Prostate gland (tissue), 2 donors: ENCODE measurements around the gene CTSA. TPM values are rescaled to one million over a fixed set of nuclear protein-coding genes. Genes with fewer than 3 reads are reported as not detected.

Experiments
- DNase-seq: peaks from one replicate; pipeline ENCODE4 v3.0.0-alpha.2; 2019; ENCODE audit warnings: low spot score
- H3K27ac ChIP-seq, 2 donors: fragments of 200-600 bp; sonication (generic); 2 replicates each; pipeline ENCODE4 v1.5.1; 2017 to 2019
- H3K27me3 ChIP-seq: fragments of 200-600 bp; sonication (generic); replicated peaks from 2 replicates; pipeline ENCODE4 v1.5.1; 2019; ENCODE audit not compliant: insufficient read depth
- H3K36me3 ChIP-seq, 2 donors: fragments of 200-600 bp; sonication (generic); 1 replicate in 1 of 2; 2 replicates in 1 of 2; pipeline versions ENCODE4 v1.5.1 to v1.8.1; 2017 to 2019
- H3K4me1 ChIP-seq: fragments of 200-600 bp; sonication (generic); replicated peaks from 2 replicates; pipeline ENCODE4 v1.5.1; 2019
- H3K4me3 ChIP-seq, 2 donors: fragments of 200-600 bp; sonication (generic); 2 replicates each; pipeline ENCODE4 v1.5.1; 2017 to 2019
- H3K9me3 ChIP-seq: fragments of 200-600 bp; sonication (generic); 2 replicates; pipeline ENCODE4 v1.5.1; 2017
- CTCF ChIP-seq, 4 experiments: fragments of 200-600 bp in 2 of 4; fragments of 450-650 bp in 2 of 4; sonication (generic) in 2 of 4; IDR thresholded peaks; 1 replicate in 3 of 4; 2 replicates in 1 of 4; pipeline ENCODE4 v1.5.1; 2016 to 2019; ENCODE audit warnings: antibody characterized with exemption in 4 of 4, mild to moderate bottlenecking in 2 of 4, moderate library complexity in 2 of 4
- POLR2A ChIP-seq: fragments of 450-650 bp; IDR thresholded peaks from one replicate; pipeline ENCODE4 v1.6.1; 2016; ENCODE audit warnings: antibody characterized with exemption, mild to moderate bottlenecking
- POLR2AphosphoS5 ChIP-seq: sonication (generic); formaldehyde crosslinking; IDR thresholded peaks from one replicate; pipeline ENCODE4 v1.6.1; 2017; ENCODE audit warnings: antibody characterized with exemption
- WGBS: methylation state at CpG from one replicate; pipeline ENCODE4 v1.1.5; 2018; 5-methylcytosine and 5-hydroxymethylcytosine counted together
- intact Hi-C: fragments of 100-400 bp; cut with DNase I; formaldehyde crosslinking; loops from one replicate; pipeline ENCODE4 v1.14.2; 2022
- total RNA-seq, 2 donors: library from RNA; depleted of rRNA; stranded (reverse); fragments of >200 nt; gene quantifications; one replicate each; pipeline ENCODE4 v1.1.0, GENCODE V29; 2016

The CTSA gene
- total RNA-seq, 2 donors from 2014 or later: 37.9 to 215 TPM

GRCh38 chr20:45886590-45887345 is 4.4 kb upstream of the CTSA start:
- intact Hi-C loops: no loop called here
- Histone ChIP-seq H3K36me3 (peaks cover 0 to 8% of the 10 kb centered on the region in 2 donors), H3K27me3 (no peaks in the 10 kb centered on the region), H3K4me1 (peaks cover 2% of the 10 kb centered on the region), H3K27ac (no peak overlapping the region), H3K4me3 (no peak overlapping the region), H3K9me3 (no peaks in the 10 kb centered on the region)
- TF ChIP-seq POLR2AphosphoS5 (no peak), CTCF (IDR thresholded peaks at IDR 0.05) (no peak), POLR2A (no peak)
- no peak for DNase-seq
- 93% methylated on average over 16 of the region's 19 CpGs for WGBS

- 89% methylated on average over 8 of the region's 8 CpGs for WGBS
- intact Hi-C loops: no loop called here
- no peak for TF ChIP-seq POLR2AphosphoS5
- TF ChIP-seq POLR2A: no peak
- no peak for TF ChIP-seq CTCF (IDR thresholded peaks at IDR 0.05)
- DNase-seq: no peak
- Histone ChIP-seq H3K36me3 (peaks cover 0 to 8% of the 10 kb centered on the region in 2 donors), H3K4me1 (peaks cover 6% of the 10 kb centered on the region), H3K9me3 (no peaks in the 10 kb centered on the region), H3K27ac (no peak within 1 kb of the TSS), H3K4me3 (no peak within 1 kb of the TSS), H3K27me3 (no peaks in the 10 kb centered on the region)
These were observed 3.8 kb upstream of the CTSA start, which contains the start of gene SPATA25 for GRCh38 chr20:45887346-45887715. Gene SPATA25 (minus strand): TSS chr20:45887622. CDS start chr20:45887590, 32 bp downstream.

DNA sequence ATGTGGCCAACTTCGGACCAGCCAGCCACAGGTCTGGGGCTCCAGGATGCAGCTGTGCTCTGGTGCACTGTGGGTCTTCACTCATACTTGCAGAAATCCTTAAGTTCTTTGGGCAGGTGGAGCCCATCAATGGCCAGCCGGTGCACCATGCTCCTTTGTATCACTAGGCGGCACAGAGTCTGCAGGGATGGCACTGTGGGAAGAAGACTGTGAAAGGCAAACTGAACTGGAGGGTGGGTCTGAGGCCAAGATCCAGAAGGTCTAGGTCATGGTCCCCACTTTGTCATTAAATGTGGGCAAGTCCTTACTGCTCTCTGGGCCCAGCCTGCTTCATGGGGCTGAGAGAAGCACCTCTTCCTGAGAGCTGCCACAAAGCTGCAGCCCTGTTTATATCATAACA is 2.5 kb upstream of the CTSA start:
- H3K27ac ChIP-seq: no peak overlapping the region
- WGBS: 90% methylated on average over 3 of the region's 3 CpGs
- no peak overlapping the region for H3K4me3 ChIP-seq
- H3K9me3 ChIP-seq: no peaks in the 10 kb centered on the region
- no peaks in the 10 kb centered on the region for H3K27me3 ChIP-seq
- peaks cover 6% of the 10 kb centered on the region for H3K4me1 ChIP-seq
- TF ChIP-seq CTCF (IDR thresholded peaks at IDR 0.05) (no peak), POLR2A (no peak)
- intact Hi-C loops: no loop called here
- DNase-seq: no peak
- H3K36me3 ChIP-seq: peaks cover 0 to 3% of the 10 kb centered on the region in 2 donors

DNA sequence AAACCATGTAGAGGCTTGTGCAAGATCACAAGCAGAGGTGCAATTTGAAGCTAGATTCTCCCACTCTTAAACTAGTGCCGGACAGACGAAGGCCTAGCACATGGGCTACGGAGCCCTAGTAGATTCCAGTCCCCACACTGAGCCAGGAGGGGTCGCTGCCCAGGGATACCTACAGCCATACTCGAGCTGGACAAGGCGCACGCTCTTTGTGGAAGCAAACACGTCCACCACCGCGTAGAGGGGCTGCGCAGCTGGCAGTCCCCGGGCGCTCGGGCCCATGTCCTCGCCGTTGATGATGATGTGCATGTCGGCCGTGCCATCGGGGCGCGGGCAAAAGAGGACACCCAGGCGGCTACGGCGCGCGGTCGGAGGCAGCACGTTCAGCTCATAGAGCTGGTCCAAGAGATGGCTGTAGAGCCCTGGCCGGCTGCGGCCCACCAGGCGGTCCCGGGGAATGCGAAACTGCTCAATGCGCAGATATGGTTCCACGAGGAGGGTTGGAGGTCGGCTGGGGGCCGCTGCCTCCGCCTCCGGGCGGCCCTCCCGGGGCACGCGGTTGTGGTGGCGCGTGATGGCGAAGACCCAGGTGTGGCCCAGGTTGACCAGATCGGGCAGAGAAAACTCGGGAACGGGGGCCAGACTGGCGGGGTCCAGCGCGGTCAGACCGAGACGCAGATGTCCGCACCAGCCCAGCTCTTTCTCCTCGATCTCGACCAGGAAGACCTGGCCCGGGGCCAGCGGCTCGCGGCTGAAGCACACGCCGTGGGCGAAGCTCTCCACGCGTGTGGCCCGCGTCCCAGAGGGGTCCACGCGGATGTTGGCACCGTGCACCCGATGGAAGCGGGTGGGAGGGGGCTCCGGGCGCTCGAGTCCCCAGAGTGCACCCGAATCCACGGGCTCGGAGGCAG is 804 bp upstream of the CTSA start:
- Histone ChIP-seq H3K27me3 (no peaks in the 10 kb centered on the region), H3K27ac (peak overlapping the region; percentile 77 to 81), H3K4me3 (peak overlapping the region; percentile 71 to 74), H3K36me3 (no peaks in the 10 kb centered on the region), H3K4me1 (peaks cover 6% of the 10 kb centered on the region), H3K9me3 (no peaks in the 10 kb centered on the region)
- peak; percentile 73 for DNase-seq
- TF ChIP-seq CTCF (IDR thresholded peaks at IDR 0.05) (peak in 3 of 4 experiments; percentile 42 to 75 (median 57)), POLR2AphosphoS5 (peak; percentile 36), POLR2A (no peak)
- under 1% methylated on average over 72 of the region's 79 CpGs for WGBS
- intact Hi-C loops: loop anchor here (2.0 to 10.0 kb wide), 2 partner anchors 44 to 74 kb away; partner anchors contain the start of gene PCIF1
